ENCODE measurements around the gene PRKN.

DNA sequence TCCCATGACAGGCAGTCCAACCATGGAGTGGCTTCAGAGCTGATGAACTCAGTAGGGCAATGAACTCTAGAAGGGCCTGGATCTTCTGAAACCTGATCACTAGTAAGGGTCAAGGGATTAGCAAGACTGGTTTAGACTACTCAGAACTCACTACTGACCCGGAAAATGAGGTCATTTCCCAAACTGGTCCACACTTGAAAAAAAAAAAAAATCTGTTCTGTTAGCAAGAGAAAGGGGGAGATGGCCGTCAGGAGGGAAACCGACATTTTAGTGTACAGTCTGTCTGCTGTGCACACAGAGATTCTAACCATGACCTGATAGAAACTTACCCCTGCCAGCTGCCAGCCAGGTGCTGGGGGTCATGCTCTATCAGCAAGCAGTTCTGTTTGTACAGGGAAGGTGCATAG is 1191.3 kb downstream of the PRKN start:
- TF ChIP-seq POLR2A (IDR thresholded peaks at IDR 0.05; ENCODE audit: low read length) (no peak), GATA1 (IDR thresholded peaks at IDR 0.05; ENCODE audit: low read depth, low read length) (no peak)
